ENCODE results near the gene COBL. TPM values are rescaled to one million over a fixed set of nuclear protein-coding genes. Genes with fewer than 3 reads are reported as not detected.
A peak's percentile ranks its signal among the peaks of the same experiment; 100 is the strongest.

Gene COBL
- total RNA-seq, 1 donor from 2014 or later: 1.2 TPM

- Mint-ChIP-seq H3K36me3 (no peaks in the 10 kb centered on the region), H3K4me1 (peaks cover 4% of the 10 kb centered on the region), H3K27ac (no peak overlapping the region), H3K27me3 (ENCODE audit: low read depth) (no peaks in the 10 kb centered on the region), H3K4me3 (no peak overlapping the region), H3K9me3 (no peaks in the 10 kb centered on the region)
- TF ChIP-seq CTCF (IDR thresholded peaks at IDR 0.05; ENCODE audit: unreplicated experiment): no peak
- DNase-seq (ENCODE audit: low spot score in 2 of 2, unreplicated experiment in 2 of 2): no peak
Measured at GRCh38 chr7:51354434-51354833, 37.8 kb upstream of the COBL start.

- no peak for DNase-seq (ENCODE audit: low spot score in 2 of 2, unreplicated experiment in 2 of 2)
- Mint-ChIP-seq H3K27ac (no peak overlapping the region), H3K4me1 (peaks cover 4% of the 10 kb centered on the region)
Measured at GRCh38 chr7:51352174-51353100, 35.8 kb upstream of the COBL start.

GRCh38 chr7:51351661-51352060, 35.1 kb upstream of the COBL start:
- Mint-ChIP-seq H3K9me3 (no peaks in the 10 kb centered on the region), H3K27ac (no peak overlapping the region), H3K36me3 (no peaks in the 10 kb centered on the region), H3K4me3 (no peak overlapping the region), H3K4me1 (peaks cover 4% of the 10 kb centered on the region), H3K27me3 (ENCODE audit: low read depth) (peaks cover under 1% of the 10 kb centered on the region)
- TF ChIP-seq CTCF (IDR thresholded peaks at IDR 0.05; ENCODE audit: unreplicated experiment): no peak
- DNase-seq (ENCODE audit: low spot score in 2 of 2, unreplicated experiment in 2 of 2): no peak

More at GRCh38 chr7:51352174-51353100, 35.8 kb upstream of the COBL start:
- H3K9me3 Mint-ChIP-seq: no peaks in the 10 kb centered on the region
- no peak overlapping the region for H3K4me3 Mint-ChIP-seq
- TF ChIP-seq CTCF (IDR thresholded peaks at IDR 0.05; ENCODE audit: unreplicated experiment): no peak
- no peaks in the 10 kb centered on the region for H3K36me3 Mint-ChIP-seq
- H3K27me3 Mint-ChIP-seq (ENCODE audit: low read depth): no peaks in the 10 kb centered on the region

DNA sequence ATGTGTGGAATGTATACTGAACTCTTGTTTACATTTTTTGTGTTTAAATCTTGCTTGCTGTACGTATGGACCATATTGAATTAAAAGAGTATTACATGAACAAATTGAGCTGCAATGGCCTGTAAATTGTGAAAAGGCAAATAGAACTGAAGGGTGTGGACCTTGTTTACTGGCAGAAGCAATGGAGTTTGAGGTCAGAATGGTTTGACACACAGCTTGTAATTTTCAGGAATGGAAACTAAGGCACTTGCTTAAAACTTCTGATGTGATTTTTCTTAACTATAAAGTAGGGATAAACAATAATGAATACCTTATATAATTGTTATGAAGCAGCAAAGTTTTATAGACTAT, 33.9 kb upstream of the COBL start:
- Mint-ChIP-seq H3K27me3 (ENCODE audit: low read depth) (peaks cover 3% of the 10 kb centered on the region), H3K4me3 (no peak overlapping the region), H3K4me1 (peaks cover 4% of the 10 kb centered on the region), H3K9me3 (no peaks in the 10 kb centered on the region), H3K27ac (peak overlapping the region; percentile 30), H3K36me3 (no peaks in the 10 kb centered on the region)
- no peak for DNase-seq (ENCODE audit: low spot score in 2 of 2, unreplicated experiment in 2 of 2)
- TF ChIP-seq CTCF (IDR thresholded peaks at IDR 0.05; ENCODE audit: unreplicated experiment): no peak

DNA sequence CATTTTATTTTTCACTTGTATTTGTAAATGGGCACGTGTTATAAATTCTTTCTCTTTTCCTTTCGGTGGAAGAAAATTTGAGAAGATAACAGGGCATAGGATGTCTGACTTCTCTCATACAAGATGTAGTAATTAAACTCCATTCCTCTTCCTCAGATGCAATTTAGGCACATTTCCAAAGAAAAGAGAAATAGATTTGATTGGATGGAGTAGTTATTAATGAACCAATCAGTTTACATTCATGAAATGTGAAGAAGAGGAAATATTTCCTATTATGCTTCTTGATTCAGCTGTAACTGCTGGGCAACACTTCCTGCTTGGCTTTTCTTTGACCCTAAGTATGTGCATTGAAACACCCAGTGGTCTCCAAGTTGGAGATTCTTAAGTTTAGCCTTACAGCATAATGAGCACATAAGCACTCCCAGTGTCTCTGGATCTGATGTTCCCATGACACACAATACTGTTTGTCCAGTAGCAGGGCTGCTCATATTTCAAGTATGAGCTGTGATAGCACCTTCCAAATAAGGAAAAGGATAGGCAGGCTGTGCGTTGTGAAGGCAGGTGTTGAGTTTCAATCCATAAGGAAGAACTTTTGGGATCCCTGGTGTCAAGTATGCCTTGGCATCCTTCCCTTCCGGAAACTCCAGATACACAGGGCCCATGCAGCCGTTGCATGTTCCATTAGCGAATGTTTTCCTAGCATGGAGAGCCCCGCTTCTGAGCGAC, 33.4 kb upstream of the COBL start:
- Mint-ChIP-seq H3K27ac (no peak overlapping the region), H3K36me3 (no peaks in the 10 kb centered on the region), H3K27me3 (ENCODE audit: low read depth) (peaks cover 6% of the 10 kb centered on the region), H3K4me1 (peaks cover 4% of the 10 kb centered on the region), H3K9me3 (no peaks in the 10 kb centered on the region), H3K4me3 (no peak overlapping the region)
- no peak for DNase-seq (ENCODE audit: low spot score in 2 of 2, unreplicated experiment in 2 of 2)
- TF ChIP-seq CTCF (IDR thresholded peaks at IDR 0.05; ENCODE audit: unreplicated experiment): no peak

Data from mesothelial cell of epicardium (in vitro differentiated cells).